GM18868 (cell line): Measurements from ENCODE around the gene GTPBP2.

Experiments
- ATAC-seq: cut with Tn5 transposase; IDR thresholded peaks from one replicate; pipeline ENCODE4 v1.9.1; 2021; ENCODE audit warnings: mild to moderate bottlenecking, moderate library complexity; ENCODE audit not compliant: unreplicated experiment

Gene GTPBP2

DNA sequence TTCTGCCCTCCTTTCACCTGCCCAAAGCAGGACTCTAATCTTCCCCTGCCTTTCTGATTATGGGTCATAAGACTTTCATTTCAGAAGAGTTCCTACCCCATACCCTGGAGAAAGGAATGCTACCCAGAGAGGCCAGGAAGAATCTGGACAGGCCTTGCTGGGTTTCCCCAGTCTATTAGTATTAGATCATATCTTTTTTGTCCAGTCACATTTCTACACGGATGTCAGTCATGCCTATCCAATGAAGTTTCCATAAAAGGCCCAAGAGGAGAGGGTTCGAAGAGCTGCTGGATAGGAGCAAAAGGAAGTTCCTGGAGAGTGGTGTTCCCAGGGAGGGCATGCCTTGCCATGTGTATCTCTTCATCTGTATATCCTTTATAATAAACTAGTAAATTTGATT, 49.9 kb downstream of the GTPBP2 start:
- no peak for ATAC-seq

DNA sequence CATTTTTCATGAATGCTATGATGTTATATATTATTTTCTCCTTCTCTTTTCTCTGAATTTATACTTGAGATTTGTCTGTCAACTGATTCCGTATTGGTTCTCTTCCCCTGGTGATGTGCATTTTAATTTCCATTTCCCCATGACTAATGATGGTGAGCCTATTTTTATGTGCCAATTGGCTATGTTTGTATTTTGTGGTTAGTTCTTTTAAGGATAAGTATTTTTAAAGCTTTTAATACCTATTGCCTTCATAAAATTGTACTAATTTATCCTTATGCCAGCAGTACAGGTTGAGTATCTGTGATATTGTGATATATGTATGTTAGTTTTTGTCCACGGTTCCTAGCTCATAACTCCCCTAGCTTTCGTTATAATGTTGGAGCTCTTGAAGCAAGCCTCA, 50.3 kb downstream of the GTPBP2 start:
- ATAC-seq, result no peak

DNA sequence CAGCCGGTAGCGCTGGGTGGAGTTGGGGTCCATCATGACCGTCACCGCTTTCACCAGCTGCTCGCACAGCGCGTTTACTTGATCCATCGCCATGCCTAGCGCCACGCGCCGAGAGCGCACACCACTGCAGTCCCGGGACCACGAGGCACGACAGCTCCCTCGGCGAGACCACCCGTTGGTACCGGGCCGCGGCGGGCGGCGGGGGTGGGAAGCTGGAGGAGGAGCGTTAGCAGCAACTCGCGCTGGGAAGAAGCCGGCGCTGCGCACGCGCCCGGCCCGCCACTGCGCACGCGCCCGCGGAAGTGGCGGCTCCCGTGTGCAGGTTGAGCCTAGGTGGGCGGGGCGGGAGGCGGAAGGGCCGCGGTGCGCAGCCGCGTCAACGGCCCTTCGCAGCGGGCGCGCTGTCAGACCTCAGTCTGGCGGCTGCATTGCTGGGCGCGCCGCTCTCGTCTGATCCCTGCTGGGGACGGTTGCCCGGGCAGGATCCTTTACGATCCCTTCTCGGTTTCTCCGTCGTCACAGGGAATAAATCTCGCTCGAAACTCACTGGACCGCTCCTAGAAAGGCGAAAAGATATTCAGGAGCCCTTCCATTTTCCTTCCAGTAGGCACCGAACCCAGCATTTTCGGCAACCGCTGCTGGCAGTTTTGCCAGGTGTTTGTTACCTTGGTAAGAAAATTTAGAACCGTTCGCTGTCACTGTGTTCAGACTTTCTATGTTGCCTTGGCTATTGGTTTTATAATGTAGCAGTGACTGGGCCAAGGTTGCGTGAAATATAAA, 53.1 kb downstream of the GTPBP2 start, which contains the start of the genes POLH and XPO5:
Gene POLH (plus strand): TSS at position 414 of the 780 bp plus-strand sequence. CDS start 6,135 bp downstream, outside the sequence.
Gene XPO5 (minus strand): TSS at position 267 of the 780 bp plus-strand sequence. CDS start 174 bp downstream, at position 93.
- ATAC-seq, result peak; percentile 90

GRCh38 chr6:43575105-43575771, 53.8 kb downstream of the GTPBP2 start:
- no peak for ATAC-seq

- ATAC-seq, result no peak
Measured at GRCh38 chr6:43572015-43572414, 57.0 kb downstream of the GTPBP2 start.

GRCh38 chr6:43570876-43571441, 58.1 kb downstream of the GTPBP2 start:
- ATAC-seq, result no peak
